Hepatocyte (in vitro differentiated cells): Measurements from ENCODE around the gene RRP9. TPM values are rescaled to one million over a fixed set of nuclear protein-coding genes. Genes with fewer than 3 reads are reported as not detected.

Source experiments
- DNase-seq: peaks from one replicate; pipeline ENCODE4 v3.0.0-alpha.2; 2016; ENCODE audit warnings: low spot score
- H2AFZ ChIP-seq: fragments of 200-600 bp; sonication (generic); 2 replicates; pipeline ENCODE4 v1.6.0; 2016; ENCODE audit warnings: antibody characterized with exemption, mild to moderate bottlenecking
- H3K27ac ChIP-seq: fragments of 200-600 bp; sonication (generic); 2 replicates; pipeline ENCODE4 v1.5.1; 2016; ENCODE audit warnings: mild to moderate bottlenecking
- H3K27me3 ChIP-seq: fragments of 200-600 bp; sonication (generic); 2 replicates; pipeline ENCODE4 v1.6.1; 2016
- H3K36me3 ChIP-seq: fragments of 200-600 bp; sonication (generic); replicated peaks from 2 replicates; pipeline ENCODE4 v1.5.1; 2016; ENCODE audit warnings: low read depth; ENCODE audit not compliant: insufficient read depth
- H3K4me1 ChIP-seq: fragments of 200-600 bp; sonication (generic); 2 replicates; pipeline ENCODE4 v1.5.1; 2016; ENCODE audit warnings: mild to moderate bottlenecking, moderate library complexity; ENCODE audit not compliant: insufficient read depth
- H3K4me2 ChIP-seq: fragments of 200-600 bp; sonication (generic); 2 replicates; pipeline ENCODE4 v1.6.0; 2016
- H3K4me3 ChIP-seq: fragments of 200-600 bp; sonication (generic); 2 replicates; pipeline ENCODE4 v1.5.1; 2016; ENCODE audit warnings: mild to moderate bottlenecking
- H3K79me2 ChIP-seq: fragments of 200-600 bp; sonication (generic); 2 replicates; pipeline ENCODE4 v1.6.0; 2017; ENCODE audit warnings: mild to moderate bottlenecking
- H3K9me2 ChIP-seq: fragments of 200-600 bp; sonication (generic); replicated peaks from 2 replicates; pipeline ENCODE4 v1.6.0; 2017; ENCODE audit warnings: mild to moderate bottlenecking; ENCODE audit not compliant: insufficient read depth
- H3K9me3 ChIP-seq: fragments of 200-600 bp; sonication (generic); 2 replicates; pipeline ENCODE4 v1.5.1; 2016; ENCODE audit warnings: low read depth, mild to moderate bottlenecking
- H4K20me1 ChIP-seq: fragments of 200-600 bp; sonication (generic); 2 replicates; pipeline ENCODE4 v1.6.0; 2016; ENCODE audit warnings: mild to moderate bottlenecking; ENCODE audit not compliant: insufficient read depth, poor library complexity, severe bottlenecking
- CTCF ChIP-seq: fragments of 200-600 bp; sonication (generic); IDR thresholded peaks from 2 replicates; pipeline ENCODE4 v1.5.1; 2016; ENCODE audit warnings: antibody characterized with exemption, mild to moderate bottlenecking; ENCODE audit not compliant: poor library complexity
- EZH2 ChIP-seq: fragments of 200-600 bp; sonication (generic); IDR thresholded peaks from 2 replicates; pipeline ENCODE4 v1.6.1; 2016; ENCODE audit warnings: antibody characterized with exemption, mild to moderate bottlenecking, borderline replicate concordance
- EZH2phosphoT487 ChIP-seq: fragments of 200-600 bp; sonication (generic); IDR thresholded peaks from one replicate; pipeline ENCODE4 v1.6.1; 2018; ENCODE audit warnings: antibody characterized with exemption, mild to moderate bottlenecking, low read depth, moderate library complexity; ENCODE audit not compliant: unreplicated experiment, severe bottlenecking
- WGBS: methylation state at CpG from one replicate; pipeline ENCODE4 v1.1.6; 2016; ENCODE audit warnings: low lambda C conversion rate; ENCODE audit errors: missing lambda C conversion rate; 5-methylcytosine and 5-hydroxymethylcytosine counted together
- polyA plus RNA-seq: library from polyadenylated mRNA; unstranded; fragments of >200 nt; fragmentation: Nextera tagmentation; extraction: Ambion mirVana; gene quantifications from 2 replicates; pipeline ENCODE4 v1.2.1, GENCODE V29; 2016
- total RNA-seq: library from RNA; depleted of rRNA; stranded (reverse); fragments of >200 nt; gene quantifications from 2 replicates; pipeline ENCODE4 v1.2.3, GENCODE V29; 2014

The RRP9 gene
- total and polyA plus RNA-seq, 2 experiments from 2014 or later: 17.5 to 32.8 TPM

GRCh38 chr3:51968883-51969678 lies 27.4 kb upstream of the RRP9 start:
- Histone ChIP-seq H3K4me2 (peak overlapping the region; percentile 97), H3K27ac (peak overlapping the region; percentile 92), H3K36me3 (no peaks in the 10 kb centered on the region), H3K9me2 (no peaks in the 10 kb centered on the region), H3K9me3 (no peaks in the 10 kb centered on the region), H3K4me1 (peaks cover 38% of the 10 kb centered on the region), H2AFZ (no peak overlapping the region), H3K79me2 (peaks cover 43% of the 10 kb centered on the region), H4K20me1 (no peaks in the 10 kb centered on the region), H3K4me3 (no peak overlapping the region), H3K27me3 (no peaks in the 10 kb centered on the region)
- no peak for DNase-seq
- WGBS: 66% methylated on average over 6 of the region's 6 CpGs
- no peak for TF ChIP-seq CTCF
- no peak for TF ChIP-seq EZH2phosphoT487
- TF ChIP-seq EZH2: no peak

DNA sequence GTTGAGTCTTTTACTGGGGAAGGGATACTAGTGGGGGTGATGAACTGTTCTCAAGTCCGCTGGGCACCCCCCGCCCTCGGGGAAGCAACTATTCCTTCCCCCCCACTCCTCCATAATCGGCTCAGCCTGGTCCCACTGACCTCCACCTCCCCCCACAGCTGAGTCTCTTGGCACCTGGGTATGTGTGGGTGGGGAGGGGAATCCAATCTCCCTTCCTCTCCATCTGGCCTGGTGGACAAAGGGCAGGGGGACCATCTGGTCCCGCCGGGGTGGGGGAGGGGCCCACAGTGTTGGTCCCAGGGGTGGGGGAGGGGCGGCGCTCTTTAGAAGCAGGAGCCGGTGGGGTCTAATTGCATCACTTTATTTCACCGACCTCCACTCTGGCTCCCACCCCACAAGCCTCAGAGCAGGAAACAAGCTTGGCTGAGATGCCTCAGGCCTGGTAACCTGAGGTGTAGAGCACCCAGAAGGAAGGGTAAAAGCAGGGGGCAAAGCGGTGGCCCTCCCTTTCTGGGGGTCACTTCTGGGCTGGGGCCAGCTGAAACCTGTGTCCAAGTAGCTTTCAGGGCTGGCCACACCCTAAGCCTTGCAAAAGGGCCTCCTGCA lies 26.6 kb upstream of the RRP9 start:
- Histone ChIP-seq H3K4me2 (peak overlapping the region; percentile 97), H3K9me2 (no peaks in the 10 kb centered on the region), H2AFZ (peak overlapping the region; percentile 32), H4K20me1 (no peaks in the 10 kb centered on the region), H3K9me3 (no peaks in the 10 kb centered on the region), H3K27ac (peak overlapping the region; percentile 92), H3K27me3 (no peaks in the 10 kb centered on the region), H3K4me3 (peak overlapping the region; percentile 87), H3K36me3 (no peaks in the 10 kb centered on the region), H3K79me2 (peaks cover 41% of the 10 kb centered on the region), H3K4me1 (peaks cover 33% of the 10 kb centered on the region)
- peak; percentile 62 for DNase-seq
- TF ChIP-seq EZH2phosphoT487 (no peak), CTCF (no peak), EZH2 (no peak)
- 11% methylated on average over 6 of the region's 11 CpGs for WGBS

GRCh38 chr3:51967384-51968169 lies 25.9 kb upstream of the RRP9 start, which contains the start of gene PCBP4:
TSS of gene PCBP4 (minus strand) at chr3:51967454. CDS start at chr3:51961240, 6,214 bp downstream.
- H3K27ac ChIP-seq: peak within 1 kb of the TSS; percentile 95
- H2AFZ ChIP-seq: peak within 1 kb of the TSS; percentile 40
- peak; percentile 83 for DNase-seq
- peaks cover 34% of the 10 kb centered on the region for H3K79me2 ChIP-seq
- H3K4me1 ChIP-seq: peaks cover 31% of the 10 kb centered on the region
- no peaks in the 10 kb centered on the region for H3K27me3 ChIP-seq
- no peaks in the 10 kb centered on the region for H3K9me3 ChIP-seq
- H3K4me2 ChIP-seq: peak within 1 kb of the TSS; percentile 97
- 1% methylated on average over 27 of the region's 90 CpGs for WGBS
- no peak for TF ChIP-seq CTCF
- no peak for TF ChIP-seq EZH2
- TF ChIP-seq EZH2phosphoT487: no peak
- no peaks in the 10 kb centered on the region for H3K36me3 ChIP-seq
- no peaks in the 10 kb centered on the region for H3K9me2 ChIP-seq
- H3K4me3 ChIP-seq: peak within 1 kb of the TSS; percentile 87
- H4K20me1 ChIP-seq: no peaks in the 10 kb centered on the region
